GM21423 (cell line): Measurements from ENCODE around the gene MRPL40.

Experiments used
- ATAC-seq: cut with Tn5 transposase; IDR thresholded peaks from one replicate; pipeline ENCODE4 v1.9.1; 2021; ENCODE audit warnings: mild to moderate bottlenecking, moderate library complexity; ENCODE audit not compliant: unreplicated experiment

MRPL40 gene

DNA sequence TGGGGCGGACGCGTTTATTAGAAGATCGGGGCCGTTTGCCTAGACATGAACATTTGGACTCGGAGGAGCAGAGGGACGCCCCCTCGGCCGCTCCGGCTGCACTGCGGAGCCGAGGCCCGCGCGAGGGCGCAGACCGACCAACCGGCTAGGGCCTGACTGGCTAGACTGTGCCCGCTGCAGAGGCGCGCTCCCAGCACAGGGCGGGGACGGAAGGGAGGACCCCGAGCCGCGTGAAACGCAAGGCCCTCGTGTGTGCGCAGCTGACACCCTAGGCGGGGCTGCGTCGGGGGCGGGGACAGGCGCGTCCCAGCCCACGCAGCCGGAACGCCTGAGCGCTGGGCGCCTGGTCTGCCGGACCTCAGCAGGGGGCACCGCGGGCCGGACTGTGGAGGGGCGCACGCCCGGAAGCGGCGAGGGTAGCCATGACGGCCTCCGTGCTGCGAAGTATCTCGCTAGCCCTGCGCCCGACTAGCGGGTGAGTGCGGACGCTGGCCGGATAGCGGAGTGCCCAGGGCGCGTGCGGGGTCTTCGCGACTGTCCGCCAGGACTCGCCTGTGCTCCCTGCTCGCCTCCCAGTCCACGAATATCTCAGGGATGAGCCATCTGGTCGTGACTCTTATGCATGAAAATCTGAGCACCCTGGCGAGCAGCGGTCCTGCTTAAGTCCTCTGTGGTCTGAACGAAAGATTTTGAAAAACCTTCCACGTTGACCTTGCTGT is at the start of gene MRPL40:
Gene MRPL40 (plus strand): TSS at position 413 of the 719 bp plus-strand sequence. CDS start 10 bp downstream, at position 423.
- peak; percentile 72 for ATAC-seq

DNA sequence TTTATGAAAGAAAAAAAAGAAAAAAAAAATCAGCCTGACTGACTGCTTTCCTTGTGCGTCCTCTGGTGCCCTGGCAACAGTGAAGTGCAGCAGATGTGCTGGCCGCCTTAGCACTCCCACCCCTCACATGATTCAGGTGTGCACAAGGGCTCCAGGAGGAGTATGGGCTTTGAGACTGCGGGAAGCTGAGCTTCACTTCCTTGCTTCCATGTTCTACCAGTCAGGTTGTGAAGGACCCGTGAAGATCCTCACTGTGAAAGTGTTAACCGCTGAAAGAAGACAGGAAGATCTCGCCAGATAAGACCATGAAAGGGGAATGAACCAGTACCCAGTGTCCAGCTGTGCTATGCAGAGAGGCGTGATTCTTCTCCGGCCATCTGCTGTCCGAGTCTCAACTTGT is 49.1 kb upstream of the MRPL40 start:
- no peak for ATAC-seq

DNA sequence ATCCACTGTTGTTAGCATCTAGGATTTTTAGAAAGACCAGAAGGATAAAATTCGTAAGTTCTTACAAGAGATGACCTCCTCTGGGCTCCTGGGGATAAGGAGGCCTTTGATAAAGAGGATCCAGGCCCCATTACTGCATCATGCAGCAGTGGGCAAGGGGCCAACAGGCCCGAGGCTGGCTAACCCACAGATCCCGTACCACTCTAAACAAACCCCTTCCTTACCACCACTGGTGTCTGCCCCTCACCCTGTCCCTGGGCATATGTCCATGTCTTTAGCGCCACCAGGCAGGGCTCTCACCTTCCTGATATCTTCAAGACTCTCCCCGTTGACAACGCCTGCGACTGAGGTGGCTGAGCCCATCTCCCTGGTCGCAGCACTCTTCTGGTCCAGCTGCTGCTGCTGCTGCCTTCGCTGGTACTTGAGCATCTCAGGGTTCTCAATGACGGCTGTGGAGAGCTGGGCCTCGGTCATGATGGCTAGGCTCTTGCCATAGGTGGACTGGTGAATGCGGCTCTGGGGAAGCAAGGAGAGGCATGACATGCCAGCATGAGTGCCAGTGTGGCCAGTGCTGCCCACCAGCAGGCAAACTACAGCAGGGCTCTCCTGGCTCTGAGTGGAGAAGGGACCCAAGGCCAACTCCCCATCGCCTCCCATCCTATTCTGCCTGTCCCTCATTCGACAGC is 47.0 kb upstream of the MRPL40 start:
- no peak for ATAC-seq

DNA sequence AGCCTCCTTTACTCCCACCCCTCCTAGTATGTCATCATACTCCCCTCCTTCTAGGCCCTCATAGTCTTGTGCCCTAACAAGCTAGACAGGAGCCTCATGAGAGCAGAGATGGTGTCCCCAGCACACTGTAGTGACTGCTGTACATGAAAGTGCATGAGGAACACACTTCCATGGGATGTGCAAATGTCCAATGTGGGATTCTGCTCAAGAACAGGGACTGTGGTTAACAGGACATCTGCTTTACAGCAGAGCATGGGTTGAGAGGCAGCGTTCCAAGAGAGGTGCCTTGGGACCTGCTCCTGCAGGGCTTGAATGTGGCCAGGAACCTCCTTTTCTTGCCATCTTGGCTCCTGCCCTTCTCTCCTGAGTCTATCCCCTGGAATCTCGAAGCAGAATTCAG is 46.1 kb upstream of the MRPL40 start:
- ATAC-seq, result no peak

DNA sequence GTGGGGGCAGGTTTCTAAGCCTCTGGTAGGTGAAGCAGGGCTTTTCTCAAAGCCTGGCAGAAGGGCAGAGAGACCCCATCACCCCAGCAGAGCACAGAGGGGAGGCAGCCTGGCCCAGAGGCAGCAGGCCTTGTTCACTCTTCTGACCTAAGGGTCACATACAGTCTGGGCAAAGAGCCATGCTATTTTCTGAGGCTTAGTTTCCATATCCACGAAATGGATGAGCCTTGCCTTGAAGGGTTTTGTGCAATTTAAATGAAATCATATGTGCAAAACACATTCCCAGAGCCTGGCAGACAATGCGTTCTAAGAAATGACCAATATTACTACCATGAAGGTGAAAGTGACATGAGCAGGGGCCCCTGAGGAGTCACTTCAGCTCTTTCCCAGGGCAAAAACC is 45.3 kb upstream of the MRPL40 start:
- ATAC-seq, result no peak

DNA sequence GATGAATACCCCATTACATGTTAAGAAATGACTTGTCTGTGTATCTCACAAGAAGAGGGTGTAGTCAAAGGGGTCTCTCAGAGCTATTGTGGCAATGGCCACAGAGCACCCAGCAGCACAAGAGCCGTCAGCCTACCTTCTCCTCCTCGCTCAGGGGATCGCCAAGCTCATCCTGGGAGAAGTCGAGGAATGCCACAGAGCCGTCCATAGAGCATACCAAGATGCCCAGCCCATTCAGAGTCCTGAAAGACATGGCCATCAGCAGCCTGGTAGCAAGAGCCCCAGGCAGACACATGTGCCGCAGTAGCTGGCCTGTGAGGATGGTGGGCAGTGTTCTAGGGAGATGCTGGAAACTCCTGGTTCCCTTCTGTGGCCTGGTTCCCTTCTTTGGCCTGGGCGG is 44.8 kb upstream of the MRPL40 start:
- ATAC-seq, result no peak

DNA sequence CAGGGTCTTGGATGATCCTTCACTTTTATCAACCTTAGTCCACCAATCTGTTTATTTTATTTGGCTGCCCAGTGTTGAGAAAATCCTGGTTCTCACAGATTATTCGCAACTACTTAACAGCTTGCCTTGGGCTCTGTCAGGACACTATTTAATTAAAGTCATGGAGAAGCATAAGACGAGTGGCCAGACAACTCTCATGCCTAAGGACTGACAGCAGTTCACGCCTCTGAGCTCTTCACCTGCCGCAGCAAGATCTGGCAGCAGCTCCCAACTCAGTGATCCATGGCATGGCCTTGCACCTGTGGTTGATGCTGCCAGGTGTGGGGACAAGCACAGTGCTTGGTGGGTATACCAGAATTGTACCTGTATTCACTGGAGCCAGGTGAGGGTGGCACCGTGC is 38.6 kb upstream of the MRPL40 start:
- ATAC-seq, result no peak

DNA sequence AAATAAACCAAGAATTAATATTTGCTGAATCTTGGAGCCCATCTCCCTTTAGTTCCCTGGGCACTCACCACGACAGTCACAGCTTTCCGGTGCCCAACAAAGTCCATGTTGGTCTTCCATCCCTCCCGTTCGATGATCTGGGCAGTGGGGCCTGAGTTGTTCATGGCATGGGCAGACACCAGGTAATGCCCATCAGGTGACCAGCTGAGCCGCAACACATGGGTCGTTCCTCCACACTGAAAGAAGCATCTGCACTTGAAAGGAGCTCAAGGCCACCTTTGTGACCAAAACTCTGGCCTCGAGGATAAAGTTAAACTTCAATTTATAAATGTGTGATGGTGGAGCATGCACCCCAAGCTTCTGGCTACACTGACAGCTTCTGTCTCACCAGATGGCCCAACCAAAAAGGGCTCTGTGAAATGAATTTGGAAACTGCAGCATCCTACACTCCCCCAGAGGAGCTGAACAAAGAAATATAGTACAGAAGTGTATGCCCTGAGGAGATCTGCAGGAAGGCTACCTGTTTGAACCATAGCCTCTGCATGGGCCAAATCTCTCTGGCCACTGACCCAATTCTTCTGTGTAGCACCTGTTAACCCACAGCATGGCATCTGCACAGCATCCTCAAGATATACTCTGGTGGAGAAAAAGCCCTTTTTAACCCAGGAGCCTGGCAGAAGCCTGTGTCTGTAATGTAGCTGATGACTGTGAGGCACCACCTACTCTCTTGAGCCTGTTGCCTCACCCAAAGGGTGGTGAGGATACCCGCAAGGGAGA is 37.9 kb upstream of the MRPL40 start:
- no peak for ATAC-seq

DNA sequence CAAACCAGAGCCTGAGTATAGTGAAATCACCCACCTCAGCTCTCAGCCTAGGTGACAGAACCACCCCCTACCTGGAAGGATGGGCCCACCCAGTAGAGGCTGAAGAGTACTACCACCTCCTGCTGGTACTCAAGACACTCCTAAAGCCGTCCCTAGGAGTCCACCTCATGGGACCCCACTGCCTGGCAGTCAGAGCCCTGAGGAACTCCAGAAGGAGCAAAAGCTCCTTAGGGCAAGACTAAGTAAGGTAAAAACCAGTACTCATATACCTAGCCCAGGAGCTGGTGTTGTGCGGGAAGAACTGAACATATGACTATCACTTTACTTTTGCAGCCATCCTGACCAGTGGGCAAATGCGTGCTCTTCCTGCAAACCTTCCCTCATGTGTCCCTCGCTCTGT is 37.1 kb upstream of the MRPL40 start:
- no peak for ATAC-seq

DNA sequence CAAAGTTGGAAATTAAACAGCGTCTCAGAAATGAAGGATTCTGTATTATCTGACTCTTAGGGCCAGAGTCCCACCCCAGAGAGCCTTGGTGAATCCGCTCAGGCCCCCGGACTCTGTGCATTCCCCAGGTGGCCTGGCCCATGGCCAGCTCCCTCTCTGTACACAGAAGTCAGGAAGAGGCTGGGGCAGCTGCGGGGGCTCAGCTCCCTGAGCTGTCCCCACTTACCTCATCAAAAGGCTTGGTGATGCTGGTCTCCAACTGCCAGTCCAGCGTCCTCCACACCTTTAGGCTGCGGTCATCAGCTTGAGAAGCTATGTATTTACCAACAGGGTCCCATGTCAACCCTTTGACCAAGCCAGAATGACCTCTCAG is 35.8 kb upstream of the MRPL40 start:
- no peak for ATAC-seq

DNA sequence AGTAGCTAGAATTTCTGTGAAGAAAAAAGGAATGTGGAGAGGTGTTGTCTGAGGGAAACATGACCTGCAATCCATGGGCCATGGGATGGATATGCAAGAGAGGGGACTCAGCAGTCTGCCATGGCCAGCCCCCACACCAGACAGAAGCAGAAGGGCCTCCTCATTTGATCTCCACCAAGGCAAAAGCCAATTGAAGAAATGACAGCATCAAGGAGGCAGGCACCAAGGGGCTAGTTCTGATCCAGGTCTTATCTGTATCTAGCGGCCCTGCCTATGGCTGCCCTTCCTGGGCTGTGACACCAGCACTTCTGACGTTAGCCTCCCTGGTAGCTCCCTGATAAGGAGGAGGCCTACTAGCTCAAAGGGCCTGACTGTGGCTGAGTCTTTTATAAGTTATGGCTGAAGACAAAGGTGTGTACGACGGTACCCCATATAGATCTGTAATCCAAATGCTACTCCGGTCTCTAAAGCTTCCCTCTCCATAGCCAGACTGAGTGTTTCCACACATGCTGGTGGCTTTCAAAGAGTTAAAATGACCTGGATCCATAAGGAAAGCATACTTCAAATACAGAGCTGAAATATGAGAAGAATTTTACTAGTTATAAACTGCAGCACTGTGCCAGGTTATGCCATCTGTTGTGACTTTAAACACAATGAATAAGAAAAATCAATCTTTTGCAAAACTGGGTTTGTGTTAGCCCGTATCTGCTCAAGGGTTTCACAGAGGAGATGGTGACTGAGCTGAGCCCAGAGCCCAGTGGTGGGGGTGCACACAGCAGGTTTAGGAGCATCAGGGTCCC is 35.2 kb upstream of the MRPL40 start:
- ATAC-seq, result no peak

DNA sequence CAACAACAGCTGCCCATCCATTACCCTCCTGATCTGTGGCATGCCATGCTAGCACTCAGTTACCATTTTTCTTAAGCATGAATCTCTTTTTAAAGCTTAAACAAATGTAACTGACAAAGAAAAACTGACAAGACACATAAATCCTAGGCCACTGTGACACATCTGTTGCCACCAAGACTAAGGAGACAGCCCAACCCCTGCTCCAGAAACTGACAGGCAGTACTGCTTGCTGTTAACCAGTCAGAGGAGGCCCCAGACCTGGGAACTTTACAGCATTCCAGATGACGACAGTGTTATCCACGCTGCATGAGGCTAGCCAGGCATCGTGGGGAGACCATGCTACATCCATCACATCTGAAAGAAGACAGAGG is 34.6 kb upstream of the MRPL40 start:
- ATAC-seq, result no peak

DNA sequence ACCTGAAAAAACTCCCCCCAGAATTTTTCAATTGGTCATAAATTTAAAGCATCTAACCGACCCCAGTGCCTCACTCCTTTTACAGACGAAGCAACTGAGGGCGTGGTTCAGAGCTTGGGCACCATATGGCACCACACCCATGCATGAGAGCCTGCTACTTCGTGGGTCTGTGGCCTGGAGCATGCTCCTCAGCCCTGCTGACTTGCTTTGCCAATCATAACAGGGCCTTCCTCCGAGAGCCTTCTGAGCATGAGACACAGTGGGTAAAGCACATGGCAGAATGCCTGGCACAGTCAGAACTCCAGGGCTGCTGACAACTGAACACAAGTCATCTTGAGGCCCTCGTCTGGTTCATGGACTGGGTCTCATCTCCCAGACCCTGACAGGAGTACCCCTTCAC is 34.1 kb upstream of the MRPL40 start:
- no peak for ATAC-seq

DNA sequence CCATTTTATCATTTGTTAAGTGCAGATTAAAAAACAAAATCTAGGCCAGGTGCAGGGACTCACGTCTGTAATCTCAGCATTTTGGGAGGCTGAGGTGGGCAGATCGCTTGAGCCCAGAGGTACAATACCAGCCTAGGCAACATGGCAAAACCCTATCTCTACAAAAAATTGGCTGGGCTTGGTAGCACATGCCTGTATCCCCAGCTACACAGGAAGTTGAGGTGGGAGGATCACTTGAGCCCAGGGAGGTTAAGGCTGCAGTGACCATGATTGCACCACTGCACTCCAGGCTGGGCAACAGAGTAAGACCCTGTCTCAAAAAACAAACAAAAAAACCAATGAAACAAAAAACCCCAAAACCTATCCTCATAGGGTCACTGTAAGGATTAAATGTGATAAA is 33.7 kb upstream of the MRPL40 start:
- no peak for ATAC-seq

DNA sequence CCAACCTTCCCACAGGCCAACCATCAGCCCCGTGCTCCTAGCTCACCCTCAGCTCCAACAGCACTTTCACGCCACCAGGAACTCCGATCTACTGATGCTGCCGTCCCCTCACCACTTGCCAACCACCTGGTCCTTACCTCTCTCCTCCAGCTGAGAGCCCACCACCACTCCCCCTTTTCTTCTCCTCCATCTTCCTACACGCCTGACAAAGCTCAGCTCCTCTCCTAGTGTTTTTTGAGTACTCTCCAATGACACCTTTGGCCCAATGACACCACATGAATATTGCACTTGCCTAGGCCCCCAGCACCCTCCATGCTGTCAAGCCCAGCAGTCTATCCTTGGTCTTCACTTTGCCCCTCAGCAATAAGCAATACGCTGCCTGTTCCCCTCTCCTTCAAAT is 31.5 kb upstream of the MRPL40 start:
- ATAC-seq, result no peak

DNA sequence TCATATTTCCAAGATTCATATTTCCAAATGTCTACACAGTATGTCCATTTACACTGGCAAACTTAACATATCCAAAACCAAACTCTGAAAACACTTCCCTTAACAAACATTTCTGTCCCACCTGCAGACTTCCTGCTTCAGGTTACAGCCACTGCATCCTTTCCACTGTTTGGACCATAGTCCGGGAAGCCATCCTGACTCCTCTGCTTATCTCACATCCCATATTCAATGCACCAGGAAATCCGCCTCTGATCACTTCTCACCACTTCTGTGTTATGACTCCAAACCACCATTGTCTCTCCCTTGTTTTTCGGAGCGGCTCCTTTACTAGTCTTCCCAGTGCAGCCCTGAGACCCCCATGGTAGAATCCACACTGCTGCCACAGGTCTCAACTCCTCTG is 30.9 kb upstream of the MRPL40 start:
- ATAC-seq, result no peak

DNA sequence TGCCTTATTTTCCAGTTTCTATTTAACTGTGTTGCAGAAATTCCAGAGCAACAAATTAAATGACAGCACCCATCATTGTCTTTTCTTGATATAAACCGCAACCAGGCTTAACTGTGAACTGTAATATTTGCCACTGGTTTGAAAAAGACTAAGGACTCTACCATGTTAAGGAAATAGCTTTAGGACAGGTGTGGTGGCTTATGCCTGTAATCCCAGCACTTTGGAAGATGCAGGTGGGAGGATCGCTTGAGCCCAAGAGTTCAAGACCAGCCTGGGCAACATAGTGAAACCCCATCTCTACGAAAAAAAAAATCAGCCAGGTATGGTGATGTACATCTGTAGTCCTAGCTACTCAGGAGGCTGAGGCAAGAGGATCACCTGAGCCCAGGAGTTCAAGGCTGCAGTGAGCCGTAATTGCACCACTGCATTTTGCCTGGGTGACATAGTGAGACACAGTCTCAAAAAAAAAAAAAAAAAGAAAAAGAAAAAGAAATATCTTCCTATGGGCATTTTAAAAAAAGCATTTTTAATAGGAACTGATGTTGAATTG is 29.6 kb upstream of the MRPL40 start:
- no peak for ATAC-seq

DNA sequence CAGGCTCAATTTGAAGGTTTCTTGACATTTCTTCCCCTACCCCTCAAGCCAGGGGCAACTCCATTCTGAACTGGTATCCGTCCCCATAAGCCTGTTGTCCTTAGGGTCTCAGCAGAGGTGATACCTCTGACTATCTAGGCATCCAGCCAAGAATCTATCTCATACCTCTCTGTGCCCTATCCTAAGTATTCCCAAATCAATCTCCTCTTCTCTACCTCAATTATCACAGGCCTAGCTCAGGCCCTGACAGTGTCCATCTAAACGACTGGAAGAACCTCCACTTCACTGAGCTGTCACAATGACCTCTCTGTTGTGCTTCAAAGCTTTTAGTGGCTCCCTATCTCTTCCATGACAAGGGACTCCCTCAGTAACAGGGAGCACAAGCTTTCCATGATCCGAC is 27.7 kb upstream of the MRPL40 start:
- no peak for ATAC-seq

DNA sequence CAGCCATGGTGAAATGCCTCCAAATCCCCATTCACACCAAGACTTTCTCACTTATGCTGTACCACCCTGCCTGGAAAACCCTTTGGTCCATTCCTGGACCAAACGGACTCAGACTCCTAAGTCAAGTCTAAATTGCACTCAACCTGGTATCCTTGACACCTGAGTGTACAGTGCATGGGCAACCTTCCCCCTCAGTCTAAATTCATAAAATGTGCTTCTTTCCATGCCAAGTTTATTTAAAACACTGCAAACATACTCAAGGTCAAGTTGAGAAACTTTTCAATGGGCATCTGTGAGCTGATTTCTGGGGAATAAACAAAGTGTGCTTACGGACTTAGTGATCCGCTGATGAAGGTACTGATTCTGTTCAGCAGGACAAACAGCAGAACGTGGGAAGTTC is 27.2 kb upstream of the MRPL40 start:
- no peak for ATAC-seq

DNA sequence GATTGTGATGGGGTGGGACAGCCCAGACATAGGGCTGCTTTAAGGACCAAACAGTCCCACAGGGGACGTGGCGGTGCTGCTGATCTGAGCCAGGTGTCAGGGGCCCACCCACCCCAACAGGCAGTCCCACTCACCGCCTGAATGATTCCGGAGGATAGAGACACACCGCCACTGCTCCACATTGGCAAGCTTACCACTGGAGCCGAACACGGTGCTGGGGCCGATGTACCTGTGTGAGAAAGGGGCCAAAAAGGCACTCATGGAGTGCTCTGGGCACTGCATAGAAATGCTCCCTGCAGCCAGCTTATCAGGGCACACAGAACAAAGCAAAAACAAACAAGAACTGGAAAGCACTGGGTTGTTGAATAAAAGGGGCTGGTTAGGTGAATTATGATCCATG is 26.7 kb upstream of the MRPL40 start:
- no peak for ATAC-seq

DNA sequence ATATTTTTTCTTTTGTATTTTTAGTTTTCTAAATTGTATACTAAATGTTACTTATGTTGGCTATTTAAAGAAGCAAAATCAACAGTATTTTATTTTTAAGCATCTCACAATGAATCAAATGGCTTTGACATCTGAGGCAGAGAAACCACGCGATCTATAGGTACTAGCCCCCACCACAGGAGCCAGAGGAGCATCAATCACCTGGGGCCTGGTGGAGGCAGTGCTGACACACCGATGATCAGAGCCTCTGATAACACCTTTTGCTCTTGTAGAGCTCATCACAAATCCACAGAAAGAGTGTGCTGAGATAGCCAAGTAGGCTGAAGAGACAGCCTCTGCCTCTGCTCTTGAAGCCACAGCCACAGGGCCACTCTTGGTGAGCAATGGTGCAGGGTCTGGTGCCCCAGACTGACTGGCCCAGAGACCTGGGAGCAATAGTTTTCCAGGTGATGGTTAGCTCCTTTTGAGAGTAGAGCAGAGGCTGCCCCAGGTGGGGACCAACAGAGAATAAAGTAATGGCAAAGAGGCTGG is 26.0 kb upstream of the MRPL40 start:
- ATAC-seq, result no peak
